HK-2 (cell line): ENCODE results near the gene LMF2.
A peak's percentile ranks its signal among the peaks of the same experiment; 100 is the strongest.

Experiments used
- DNase-seq: peaks from one replicate; pipeline ENCODE4 v3.0.0-alpha.2; 2018; ENCODE audit not compliant: unreplicated experiment

Gene LMF2

DNA sequence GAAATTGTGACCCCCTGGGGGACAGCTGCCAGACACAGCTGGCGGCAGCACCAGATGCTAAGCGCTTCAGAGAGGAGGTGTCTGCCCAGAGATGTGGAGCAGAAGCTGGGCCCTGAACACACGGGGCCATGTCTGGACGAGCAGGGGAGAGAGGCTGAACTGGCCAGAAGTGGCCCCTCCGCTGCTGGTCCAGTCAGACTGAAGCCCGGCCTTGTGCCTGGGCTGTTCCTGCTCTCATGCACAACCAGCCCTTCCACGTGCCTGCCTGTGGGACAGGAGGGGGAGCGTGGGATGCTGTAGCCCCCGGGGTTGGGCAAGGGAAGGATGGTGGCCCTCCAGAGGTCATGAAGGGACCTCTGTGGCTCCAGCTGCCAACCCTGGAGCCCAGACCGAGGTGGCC lies 24.4 kb downstream of the LMF2 start:
- no peak for DNase-seq

DNA sequence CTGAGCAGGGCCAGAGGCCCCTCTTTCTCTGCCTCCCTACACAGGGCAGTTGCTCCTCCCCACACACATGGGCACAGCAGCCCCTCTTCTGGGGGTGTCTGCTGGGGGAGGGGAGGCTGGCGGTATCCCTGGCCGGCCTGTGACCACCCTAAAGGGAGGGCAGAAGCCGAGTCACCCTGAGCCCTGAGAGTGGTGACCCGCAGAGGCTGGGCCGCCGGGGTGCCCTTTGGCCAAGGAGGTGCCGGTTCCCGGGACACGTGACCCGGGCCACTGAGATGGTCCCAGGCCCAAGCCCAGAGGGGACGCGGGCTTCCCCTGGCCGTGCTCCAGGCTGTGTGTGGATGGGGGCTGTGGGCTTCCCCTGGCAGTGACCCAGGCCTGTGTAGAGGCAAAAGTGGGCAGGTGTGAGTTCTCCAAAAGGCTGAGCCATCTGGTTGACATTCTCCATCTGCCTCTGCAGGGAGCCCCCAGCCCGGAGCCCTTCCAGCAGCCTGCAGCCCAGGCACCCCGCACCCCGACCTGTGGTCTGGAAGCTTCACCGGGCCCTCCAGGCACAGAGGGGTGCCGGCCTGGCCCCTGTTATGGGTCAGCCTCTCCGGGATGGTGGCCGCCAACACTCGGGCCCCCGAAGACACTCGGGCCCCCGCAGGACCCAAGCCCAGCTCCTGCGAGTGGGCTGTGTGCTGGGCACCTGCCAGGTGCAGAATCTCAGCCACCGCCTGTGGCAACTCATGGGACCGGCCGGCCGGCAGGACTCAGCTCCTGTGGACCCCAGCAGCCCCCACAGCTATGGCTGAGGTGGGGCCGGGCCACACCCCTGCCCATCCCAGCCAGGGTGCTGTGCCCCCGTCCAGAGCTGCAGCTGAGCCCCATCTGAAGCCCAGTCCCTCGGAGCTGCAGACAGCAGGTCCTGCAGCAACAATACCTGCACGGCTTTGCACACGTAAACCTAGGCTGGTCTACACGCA lies 25.1 kb downstream of the LMF2 start:
- no peak for DNase-seq

DNA sequence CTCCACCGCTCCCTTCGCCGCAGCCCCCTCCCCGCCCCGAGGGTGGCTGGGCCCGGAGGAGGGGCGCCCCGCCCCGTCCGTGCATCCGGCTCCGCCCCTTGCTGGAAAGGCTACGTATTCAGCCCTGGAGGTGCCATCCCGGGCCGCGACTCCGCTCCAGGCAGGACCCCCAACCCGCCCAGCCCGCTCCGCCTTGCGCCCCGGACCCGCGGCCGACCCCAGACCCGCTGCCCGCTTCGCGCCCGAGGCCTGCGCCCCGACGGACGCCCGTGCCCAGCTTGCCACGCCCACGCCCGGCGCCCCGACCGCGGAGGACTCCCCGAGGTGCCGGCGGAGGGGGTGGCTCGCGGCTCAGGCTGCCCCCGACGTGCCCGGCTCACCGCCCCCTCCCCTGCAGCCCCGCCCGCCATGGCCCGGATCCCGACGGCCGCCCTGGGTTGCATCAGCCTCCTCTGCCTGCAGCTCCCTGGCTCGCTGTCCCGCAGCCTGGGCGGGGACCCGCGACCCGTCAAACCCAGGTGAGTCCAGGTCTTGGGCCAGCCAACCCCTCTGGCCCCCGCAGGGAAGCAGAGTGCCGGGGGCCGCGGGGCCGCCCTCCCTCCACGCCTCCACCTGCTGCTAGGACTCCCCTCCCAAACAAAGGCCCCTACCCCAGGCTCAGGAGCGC lies 25.9 kb downstream of the LMF2 start, which contains the start of gene ADM2:
Gene ADM2 (plus strand): TSS at position 104 of the 667 bp plus-strand sequence. CDS start 305 bp downstream, at position 409.
- DNase-seq, result no peak

DNA sequence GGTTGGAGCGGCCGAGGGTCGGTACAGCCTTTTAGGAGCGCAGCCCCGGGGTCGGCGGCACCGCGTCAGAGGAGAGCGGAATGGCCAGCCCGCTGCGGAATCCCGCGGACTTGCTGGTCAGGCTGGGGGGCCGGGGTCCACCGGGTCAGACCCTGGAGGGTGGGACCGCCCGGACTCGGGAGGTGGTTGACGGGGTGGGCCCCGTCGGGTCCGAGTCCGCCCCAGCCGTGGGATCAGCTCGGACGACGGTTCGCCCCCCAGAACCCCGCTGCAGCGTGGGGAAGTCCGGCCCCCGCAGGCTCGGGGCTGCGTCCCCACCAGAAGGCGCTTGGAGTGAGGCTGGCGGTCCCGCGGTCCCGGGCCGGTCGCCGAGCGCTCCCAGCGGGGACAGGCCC lies 26.5 kb downstream of the LMF2 start:
- DNase-seq, result no peak

DNA sequence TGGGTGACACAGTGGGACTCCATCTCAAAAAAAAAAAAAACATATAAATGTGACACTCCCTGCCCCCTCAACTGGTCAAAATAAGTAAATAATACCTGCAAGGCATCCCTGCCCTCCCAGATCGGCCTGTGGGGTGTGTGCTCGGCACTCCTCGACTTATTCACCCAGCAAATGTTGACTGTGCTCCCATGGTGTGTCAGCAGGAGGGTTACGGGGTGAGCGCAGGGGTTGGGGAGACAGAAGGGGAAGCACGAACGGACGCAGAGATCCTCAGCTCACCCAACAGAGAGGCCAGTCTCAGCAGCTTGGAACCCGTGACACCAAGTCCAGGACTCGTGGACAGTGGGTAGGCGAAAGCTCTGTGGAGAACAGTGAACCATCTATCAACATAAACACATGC lies 27.8 kb downstream of the LMF2 start:
- no peak for DNase-seq

DNA sequence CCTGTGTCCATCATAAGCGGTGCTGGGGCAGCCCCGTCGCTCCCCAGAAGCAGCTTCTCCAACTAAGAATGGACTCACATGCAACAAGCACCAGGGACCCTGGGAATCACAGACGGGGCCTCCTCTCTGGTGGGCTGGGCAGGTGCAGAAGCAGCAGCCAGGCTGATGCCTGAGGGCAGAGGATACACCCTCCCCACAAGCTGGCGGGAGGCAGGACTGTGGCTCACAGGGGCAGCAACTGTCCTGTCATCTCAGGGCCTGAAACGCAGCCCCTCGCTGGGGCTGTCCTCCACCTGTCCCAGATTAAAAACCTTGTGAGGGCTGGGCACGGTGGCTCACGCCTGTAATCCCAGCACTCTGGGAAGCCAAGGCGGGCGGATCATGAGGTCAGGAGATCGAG lies 29.6 kb downstream of the LMF2 start:
- DNase-seq, result no peak

DNA sequence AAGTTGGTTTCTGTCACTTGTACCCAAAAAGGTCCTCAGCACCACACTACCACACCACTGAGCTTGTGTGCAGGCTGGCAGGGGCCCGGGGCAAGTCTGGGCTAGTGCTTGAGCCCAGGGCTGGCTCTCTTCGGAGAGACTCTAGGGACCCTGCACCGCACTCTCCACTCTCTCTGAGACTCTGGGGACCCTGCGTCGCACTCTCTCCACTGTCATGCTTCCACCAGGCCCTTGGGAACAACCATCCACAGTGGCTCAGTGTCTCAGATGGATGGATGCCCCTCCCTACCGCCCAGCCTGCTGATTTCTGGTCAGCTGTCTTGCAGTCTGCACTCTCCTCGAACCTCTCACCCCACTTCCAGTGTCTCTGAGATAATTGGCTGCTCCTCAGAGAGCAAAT lies 30.6 kb downstream of the LMF2 start:
- DNase-seq, result no peak

DNA sequence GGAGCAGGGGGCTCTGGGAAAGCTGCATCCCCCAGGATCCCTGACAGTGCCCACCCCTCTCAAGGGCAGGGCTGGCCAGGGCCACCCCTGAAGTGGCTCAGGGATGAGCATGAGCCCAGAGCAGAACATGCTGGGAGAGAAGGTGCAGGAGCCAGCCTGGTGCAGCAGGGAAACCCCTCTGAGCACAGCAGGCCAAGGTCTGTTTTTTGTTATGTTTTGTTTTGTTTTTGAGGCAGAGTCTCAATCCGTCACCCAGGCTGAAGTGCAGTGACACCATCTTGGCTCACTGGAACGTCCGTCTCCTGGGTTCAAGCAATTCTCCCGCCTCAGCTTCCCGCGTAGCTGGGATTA lies 31.9 kb downstream of the LMF2 start:
- DNase-seq, result no peak

DNA sequence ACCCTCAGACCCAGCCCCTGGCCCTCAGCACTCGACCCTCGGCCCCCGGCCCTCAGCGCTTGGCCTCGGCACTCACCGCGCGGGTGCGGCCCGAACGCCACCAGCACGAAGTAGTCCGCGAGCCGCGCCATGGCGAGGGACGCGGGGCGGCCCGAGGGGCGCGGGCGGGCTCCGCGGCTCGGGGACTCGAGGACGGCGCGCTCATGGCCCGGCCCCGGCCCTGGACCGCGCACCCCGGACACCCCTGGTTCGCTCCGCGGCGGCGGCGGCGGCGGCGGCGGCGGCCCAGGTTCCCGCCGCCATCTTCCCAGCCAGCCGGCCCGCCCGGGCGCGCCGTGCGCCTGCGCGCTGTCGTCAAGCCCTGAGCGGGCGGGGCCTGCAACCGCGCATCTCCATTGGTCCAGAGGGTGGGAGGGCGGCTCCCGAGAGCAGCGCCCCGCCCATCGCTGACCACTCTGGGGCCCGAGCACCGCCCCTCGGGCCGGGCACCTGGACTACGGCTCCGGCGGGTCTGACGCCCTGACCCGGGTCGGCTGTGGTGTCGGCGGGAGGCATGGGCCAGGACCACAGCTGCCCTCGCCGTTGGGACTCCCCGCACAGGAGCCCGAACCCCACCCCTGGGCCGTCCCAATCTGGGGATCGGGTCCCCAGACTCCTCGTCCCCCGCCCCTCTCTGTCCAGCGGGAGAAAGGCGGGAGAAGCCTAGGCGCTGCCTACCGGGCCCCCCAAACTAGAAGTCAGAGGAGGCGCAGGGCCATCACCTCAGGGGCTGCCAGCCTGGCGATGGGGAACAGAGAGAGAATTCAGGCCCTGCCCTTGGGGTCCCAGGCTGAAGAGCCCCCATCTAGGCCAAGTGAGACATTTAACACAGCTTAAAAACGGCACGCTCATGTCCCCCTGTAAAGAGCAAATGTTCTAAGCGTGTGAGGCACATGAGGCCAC lies 32.5 kb downstream of the LMF2 start, which contains the start of gene SBF1:
Gene SBF1 (minus strand): TSS at position 326 of the 942 bp plus-strand sequence. CDS start 195 bp downstream, at position 131.
- DNase-seq, result peak; percentile 88

DNA sequence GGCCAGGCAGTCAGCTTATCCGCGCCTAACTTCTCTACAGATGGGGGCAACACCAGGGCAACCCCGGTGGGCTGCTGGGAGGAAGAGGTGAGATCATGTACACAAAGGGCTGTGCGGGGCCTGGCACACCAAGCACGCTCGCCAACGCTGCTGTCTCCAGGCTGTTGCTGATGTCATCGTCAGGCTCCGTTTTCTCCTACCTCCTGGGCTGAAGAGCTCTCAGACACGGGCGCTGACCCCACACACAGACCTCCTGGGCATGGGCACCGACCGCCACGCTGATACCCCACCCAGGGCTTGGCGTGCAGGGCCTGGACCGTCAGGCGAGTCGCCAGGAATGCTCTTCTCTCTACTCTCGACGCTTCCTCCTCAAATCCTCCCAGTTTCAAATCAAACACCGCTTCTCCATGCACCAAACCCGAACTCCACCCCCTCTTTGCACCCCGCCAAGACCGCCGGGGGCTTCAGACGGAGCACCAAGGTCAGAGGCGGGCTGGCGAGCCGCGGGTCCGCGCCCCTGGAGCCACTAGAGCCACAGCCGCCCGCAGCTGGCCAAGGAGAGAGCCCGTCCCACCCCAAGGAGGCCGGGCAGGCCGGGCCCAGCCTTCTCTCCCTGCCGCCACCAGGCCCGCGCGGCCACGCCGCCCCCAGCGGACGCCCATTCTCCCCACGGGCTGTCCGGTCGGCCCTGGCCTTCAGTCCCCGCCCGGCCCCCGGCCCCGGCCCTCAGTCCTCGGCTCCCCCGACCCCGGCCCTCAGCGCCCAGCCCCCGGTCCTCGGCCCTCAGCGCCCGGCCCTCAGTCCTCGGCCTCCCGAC lies 33.4 kb downstream of the LMF2 start:
- peak; percentile 44 for DNase-seq

DNA sequence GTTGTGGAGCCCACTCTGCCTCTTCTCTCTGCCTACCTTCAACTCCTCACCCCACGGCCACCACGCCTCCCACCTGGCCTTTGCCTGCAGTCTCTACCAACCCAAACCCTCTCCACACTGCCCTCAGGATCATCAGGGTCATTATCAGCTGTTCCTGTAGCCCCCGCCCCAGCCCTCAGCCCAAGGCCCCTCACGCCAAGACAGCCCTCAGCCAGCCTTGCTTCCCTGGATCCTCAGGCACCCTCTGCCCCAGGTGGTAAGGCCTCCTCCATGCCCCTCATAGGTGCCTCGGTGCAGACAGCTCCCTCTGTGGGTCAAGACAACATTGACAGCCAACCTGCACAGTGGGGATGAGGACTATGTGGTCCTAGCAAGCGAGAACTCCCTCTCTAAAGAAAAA lies 34.4 kb downstream of the LMF2 start:
- no peak for DNase-seq

DNA sequence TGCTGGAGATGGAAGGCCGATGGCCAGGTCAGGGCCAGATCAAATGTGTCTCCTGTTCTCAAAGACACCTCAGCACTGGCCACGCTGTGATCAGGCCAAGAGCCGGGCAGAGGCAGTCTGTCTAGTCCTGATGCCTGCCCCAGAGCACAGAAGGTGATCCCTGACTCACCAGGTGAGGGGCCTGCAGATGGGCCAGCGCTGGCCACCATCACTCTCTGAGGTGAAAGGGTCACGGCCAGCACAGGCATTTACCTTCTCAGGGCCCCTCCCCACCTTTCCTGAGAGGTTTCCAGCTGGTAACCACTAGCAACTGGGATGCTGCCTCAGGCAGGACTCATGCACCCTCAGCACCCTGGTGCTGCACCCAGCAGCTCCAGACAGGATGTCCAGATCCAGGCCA lies 35.5 kb downstream of the LMF2 start:
- no peak for DNase-seq

DNA sequence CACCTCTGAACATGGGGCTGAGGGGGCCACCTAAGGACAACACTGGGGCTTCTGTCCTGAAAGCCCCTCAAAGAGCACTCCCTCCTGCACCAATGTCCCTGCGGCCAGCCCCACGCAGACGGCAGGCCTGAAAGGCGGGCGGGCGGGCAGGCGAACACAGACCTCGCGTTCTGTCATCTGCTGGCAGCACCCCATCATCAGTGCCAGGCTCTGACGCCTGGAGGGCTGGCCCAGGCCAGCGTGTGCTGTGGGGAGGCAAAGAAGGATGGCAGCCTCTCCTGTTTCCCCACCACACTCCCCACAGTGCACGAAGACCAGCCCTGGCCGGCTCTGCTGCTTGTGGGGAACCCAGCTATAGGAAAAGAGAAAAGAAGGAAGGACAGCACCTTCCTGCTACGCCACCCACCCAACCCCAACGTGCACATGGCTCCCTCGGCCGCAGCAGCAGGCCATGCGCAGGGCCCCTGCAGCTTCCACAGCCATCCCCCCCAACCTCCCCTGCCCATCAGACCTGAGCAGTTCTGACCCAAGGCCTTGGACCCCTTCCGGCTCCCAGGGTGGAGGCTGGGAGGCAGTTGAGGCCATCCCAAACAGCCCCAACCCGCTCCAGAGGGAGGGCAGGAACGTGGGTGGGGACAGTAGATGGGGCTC lies 36.2 kb downstream of the LMF2 start:
- DNase-seq, result no peak

DNA sequence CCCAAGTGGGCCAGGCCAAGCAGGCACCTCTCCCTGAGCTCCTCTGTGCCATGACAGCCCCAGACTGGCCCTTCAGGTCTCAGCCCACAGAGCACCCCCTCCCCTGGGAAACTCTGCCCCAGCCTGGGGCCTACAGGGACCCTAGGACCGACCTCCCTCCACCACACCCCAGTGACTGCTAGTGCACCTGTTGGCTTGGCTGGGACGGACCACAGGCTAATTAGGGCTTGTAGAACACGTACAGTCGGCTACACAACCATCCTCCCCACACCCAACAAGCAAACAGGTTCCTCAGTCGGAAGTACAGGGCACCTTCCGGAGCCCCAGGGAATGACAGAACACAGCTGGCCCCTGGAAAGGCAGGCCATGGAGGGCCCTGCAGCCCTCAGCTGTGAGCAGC lies 37.0 kb downstream of the LMF2 start:
- no peak for DNase-seq

DNA sequence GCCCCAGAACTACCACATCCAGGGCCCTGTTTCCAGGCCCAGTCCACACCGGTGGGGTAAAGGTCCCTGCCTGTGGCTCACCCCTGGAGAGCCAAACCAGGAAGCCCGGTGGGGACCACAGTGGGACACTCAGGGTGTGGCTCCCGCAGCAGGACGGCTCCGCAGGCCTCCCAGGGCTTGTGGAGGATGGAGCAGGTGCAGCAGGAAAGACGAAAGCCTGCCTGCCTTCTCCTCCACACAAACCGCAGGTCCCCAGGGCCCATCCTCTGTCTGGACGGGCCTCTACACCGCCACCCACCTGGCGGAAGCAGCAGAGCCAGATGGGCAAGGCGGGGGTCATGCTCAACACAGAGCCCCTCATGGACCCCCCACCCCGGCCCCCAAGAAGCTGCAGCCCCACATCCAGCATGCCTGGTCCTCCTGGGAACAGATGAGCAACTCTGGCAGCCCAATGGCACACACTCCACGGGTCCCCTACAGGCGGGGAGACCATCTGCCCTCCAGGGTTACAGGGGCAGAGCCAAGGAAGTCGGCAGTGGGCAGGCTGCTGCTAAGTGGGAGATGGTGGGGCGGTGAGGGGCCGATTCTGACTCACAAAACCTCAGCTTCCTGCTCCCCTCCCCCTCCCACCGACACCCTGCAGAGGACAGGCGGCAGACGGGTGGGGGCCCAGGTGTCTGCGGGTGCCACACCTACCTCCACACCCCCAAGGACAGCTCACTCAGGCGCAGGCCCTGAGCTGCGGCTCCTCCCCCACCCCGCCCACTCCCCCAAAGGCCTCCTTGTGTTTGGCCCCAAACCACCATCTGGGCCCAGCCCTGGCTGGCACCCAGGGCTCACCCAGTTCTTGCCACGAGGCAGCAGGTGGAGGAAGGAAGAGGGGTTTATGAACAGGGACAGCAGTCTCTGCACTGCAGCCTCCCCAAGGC lies 37.9 kb downstream of the LMF2 start:
- peak; percentile 87 for DNase-seq

DNA sequence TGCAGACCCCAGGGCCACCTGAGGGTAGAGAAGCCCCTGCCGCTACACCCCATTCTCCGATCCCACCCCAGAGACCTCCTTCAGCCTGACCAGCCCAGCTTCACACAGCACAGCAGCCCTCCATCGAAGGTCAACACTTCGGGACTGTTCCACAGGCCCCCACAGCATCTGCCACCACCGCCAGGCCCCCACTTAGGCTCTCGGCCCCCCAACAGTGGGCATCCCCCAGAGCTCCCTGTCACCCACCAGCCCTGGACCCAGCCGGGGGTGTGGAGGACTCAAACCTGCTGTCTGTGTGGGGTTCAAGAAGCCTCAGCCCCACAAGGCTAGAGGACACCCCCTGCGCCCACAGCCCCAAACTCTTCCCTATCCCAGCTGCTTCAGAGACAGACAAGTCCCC lies 38.9 kb downstream of the LMF2 start:
- DNase-seq, result no peak

DNA sequence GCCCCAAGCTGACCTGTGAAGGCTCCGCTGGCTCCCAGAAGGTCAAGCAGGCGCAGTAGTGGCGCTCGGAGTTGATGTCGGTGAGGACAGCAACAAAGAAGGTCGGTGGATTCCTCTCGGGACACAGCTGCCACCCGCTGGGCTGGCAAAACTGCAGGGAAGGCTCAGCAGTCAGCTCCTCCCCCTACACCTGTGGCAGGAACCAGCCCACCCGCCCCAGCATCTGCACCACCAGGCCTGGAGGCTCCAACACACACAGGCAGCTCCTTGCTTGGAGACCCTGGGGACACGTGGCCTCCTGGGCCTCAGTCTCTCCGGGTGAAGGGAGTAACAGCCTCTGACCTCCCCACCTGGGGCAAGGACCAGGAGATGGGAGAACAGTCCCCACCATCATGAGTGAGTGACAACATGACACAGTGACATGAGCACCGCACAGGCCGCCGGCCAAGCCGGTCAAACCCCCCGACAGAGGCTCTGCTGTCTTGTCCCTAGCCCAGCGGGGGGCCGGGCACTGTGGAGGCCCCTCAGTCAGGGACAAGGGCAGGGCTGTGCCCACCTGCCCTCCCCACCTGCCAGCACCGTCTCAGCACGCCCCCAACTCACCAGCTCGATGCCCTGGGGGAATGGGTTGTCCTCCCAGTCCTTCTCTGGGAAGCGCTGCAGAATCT lies 39.6 kb downstream of the LMF2 start:
- DNase-seq, result no peak

DNA sequence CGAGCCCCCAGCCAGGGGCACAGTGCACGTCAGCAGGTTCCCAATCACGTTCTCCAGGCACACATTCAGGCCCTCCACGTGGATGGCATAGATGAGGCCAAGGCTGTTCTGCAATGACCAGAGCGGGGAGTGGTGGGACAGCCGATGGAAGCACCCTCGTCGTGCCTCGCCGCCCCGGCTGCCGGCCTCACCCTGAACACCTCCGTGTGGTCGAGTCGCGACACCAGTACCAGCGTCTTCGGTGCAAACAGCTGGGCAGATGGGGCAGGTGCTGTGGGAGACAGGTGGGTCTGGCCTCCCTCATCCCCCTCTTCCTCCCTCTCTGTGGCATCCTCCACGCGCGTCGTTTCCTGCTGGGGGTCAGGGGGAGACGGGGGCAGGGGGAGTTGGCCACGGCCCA lies 40.2 kb downstream of the LMF2 start:
- no peak for DNase-seq
